ENCODE results near the gene NUMB. TPM values are rescaled to one million over a fixed set of nuclear protein-coding genes. Genes with fewer than 3 reads are reported as not detected.

NUMB gene
- total and polyA plus RNA-seq, 12 donors, result 18.9 to 42.6 (median 32.0) TPM

DNA sequence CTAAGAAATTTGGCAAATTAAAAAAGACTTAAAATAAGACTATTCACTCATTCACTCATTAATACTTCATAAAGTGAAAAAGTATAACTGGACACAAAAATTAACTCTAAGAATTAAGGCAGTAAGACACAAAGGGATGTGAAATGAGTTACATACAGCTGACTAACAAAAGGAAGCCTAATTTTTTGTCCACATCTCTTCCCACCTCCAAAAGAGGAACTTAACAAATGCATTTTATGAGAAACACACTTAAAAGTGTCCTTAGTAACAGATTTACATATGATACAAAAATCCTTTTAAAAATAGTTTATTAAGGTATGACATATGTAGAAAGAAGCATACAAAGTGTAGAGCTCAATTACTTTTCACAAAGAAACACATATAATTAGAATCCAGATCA lies 88.9 kb downstream of the NUMB start:
- H3K27me3 ChIP-seq, result no peaks in the 10 kb centered on the region
- H3K27ac ChIP-seq, result no peak overlapping the region
- H3K36me3 ChIP-seq, result peaks cover 0 to 29% (median 0%) of the 10 kb centered on the region in 9 donors
- no peak for TF ChIP-seq CTCF (IDR thresholded peaks at IDR 0.05)
- DNase-seq, result no peak
- ATAC-seq, result no peak
- no peaks in the 10 kb centered on the region for H3K9me3 ChIP-seq
- H3K4me1 ChIP-seq, result peaks cover 0 to 13% (median 7%) of the 10 kb centered on the region in 9 donors
- no peak overlapping the region for H3K4me3 ChIP-seq
- intact Hi-C loops (cut with DNase I), result no loop called here

GRCh38 chr14:73368616-73369015 lies 89.7 kb downstream of the NUMB start:
- no peak for TF ChIP-seq CTCF (IDR thresholded peaks at IDR 0.05)
- no peak for DNase-seq
- intact Hi-C loops (cut with DNase I), result no loop called here
- Histone ChIP-seq H3K27ac (no peak overlapping the region), H3K4me3 (no peak overlapping the region), H3K36me3 (peaks cover 0 to 34% (median 0%) of the 10 kb centered on the region in 9 donors), H3K27me3 (no peaks in the 10 kb centered on the region), H3K4me1 (peaks cover 0 to 13% (median 7%) of the 10 kb centered on the region in 9 donors), H3K9me3 (no peaks in the 10 kb centered on the region)
- no peak for ATAC-seq

DNA sequence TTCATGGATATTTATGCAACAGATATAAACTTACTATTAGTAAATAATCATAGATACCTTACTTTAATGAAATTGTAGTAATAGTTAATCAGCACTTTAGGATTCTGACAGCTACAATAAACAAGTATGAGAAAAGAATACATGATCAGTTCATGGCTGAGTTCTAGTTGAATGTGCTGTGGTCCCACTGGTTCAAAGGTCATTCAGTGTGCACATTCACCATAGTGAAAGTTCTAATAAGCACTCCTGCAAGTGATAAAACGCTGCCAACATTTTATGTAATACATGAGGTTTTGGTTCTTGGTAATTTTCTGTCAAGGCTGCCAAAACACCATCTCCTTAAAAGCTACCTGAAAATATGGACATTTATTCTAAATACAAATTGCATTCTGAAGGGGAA lies 92.6 kb downstream of the NUMB start:
- WGBS, 2 donors, result 66 to 74% methylated on average over 1 of the region's 1 CpG
- Histone ChIP-seq H3K9me3 (no peaks in the 10 kb centered on the region), H3K27me3 (no peaks in the 10 kb centered on the region), H3K4me1 (peaks cover 0 to 13% (median 7%) of the 10 kb centered on the region in 9 donors), H3K4me3 (no peak overlapping the region), H3K36me3 (peaks cover 0 to 36% (median 0%) of the 10 kb centered on the region in 9 donors), H3K27ac (no peak overlapping the region)
- ATAC-seq (no peak), DNase-seq (no peak)
- no peak for TF ChIP-seq CTCF (IDR thresholded peaks at IDR 0.05)
- intact Hi-C loops (cut with DNase I), result no loop called here

DNA sequence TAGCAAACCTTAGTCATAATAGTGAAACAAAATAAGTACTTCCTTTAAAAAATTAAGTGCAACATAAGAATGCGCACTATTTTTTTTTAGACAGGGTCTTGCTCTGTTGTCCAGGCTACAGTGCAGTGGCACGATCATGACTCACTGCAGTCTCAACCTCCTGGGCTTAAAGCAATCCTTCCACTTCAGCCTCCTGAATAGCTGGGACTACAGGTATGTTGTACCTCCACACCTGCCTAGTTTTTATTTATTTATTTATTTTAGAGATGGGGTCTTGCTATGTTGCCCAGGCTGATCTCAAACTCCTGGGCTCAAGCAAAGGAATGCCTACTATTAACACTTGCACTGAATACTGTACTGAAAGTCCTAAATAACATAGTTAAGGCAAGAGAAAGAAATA lies 93.8 kb downstream of the NUMB start:
- no peaks in the 10 kb centered on the region for H3K9me3 ChIP-seq
- WGBS, 2 donors, result 97 to 99% methylated on average over 2 of the region's 2 CpGs
- ATAC-seq (no peak), DNase-seq (no peak)
- peaks cover 0 to 13% (median 7%) of the 10 kb centered on the region in 9 donors for H3K4me1 ChIP-seq
- H3K27ac ChIP-seq, result no peak overlapping the region
- H3K27me3 ChIP-seq, result no peaks in the 10 kb centered on the region
- H3K36me3 ChIP-seq, result peaks cover 0 to 36% (median 0%) of the 10 kb centered on the region in 9 donors
- no peak for TF ChIP-seq CTCF (IDR thresholded peaks at IDR 0.05)
- intact Hi-C loops (cut with DNase I), result loop anchor here in 1 of 10 donors (5.0 kb wide), 1 partner anchor 93 kb away; the partner anchor contains the start of gene NUMB
- H3K4me3 ChIP-seq, result no peak overlapping the region

Measured in heart right ventricle (tissue), 16 donors.